Measurements from ENCODE around the gene TREM2. TPM values are rescaled to one million over a fixed set of nuclear protein-coding genes. Genes with fewer than 3 reads are reported as not detected.

Gene TREM2
- polyA plus RNA-seq, 1 donor from 2014 or later, result not detected

DNA sequence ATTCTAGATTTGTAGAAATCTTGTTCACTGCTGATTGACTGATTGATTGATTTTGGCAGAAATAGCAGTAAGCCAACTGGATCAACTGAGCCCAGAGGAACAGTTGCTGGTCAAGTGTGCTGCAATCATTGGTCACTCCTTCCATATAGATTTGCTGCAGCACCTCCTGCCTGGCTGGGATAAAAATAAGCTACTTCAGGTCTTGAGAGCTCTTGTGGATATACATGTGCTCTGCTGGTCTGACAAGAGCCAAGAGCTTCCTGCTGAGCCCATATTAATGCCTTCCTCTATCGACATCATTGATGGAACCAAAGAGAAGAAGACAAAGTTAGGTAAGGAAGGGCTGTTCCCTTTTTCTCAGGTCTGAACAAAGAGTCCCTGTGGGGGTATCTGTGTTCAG is 40.0 kb downstream of the TREM2 start:
- TF ChIP-seq RAD21 (conservative IDR thresholded peaks at IDR 0.05), result no peak
- TF ChIP-seq TAF1 (IDR thresholded peaks at IDR 0.05; ENCODE audit: low read depth), result no peak
- TF ChIP-seq, protein P1, sequence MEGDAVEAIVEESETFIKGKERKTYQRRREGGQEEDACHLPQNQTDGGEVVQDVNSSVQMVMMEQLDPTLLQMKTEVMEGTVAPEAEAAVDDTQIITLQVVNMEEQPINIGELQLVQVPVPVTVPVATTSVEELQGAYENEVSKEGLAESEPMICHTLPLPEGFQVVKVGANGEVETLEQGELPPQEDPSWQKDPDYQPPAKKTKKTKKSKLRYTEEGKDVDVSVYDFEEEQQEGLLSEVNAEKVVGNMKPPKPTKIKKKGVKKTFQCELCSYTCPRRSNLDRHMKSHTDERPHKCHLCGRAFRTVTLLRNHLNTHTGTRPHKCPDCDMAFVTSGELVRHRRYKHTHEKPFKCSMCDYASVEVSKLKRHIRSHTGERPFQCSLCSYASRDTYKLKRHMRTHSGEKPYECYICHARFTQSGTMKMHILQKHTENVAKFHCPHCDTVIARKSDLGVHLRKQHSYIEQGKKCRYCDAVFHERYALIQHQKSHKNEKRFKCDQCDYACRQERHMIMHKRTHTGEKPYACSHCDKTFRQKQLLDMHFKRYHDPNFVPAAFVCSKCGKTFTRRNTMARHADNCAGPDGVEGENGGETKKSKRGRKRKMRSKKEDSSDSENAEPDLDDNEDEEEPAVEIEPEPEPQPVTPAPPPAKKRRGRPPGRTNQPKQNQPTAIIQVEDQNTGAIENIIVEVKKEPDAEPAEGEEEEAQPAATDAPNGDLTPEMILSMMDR (IDR thresholded peaks at IDR 0.05; ENCODE audit: poor library complexity, severe bottlenecking), result no peak
- TF ChIP-seq SMC3 (conservative IDR thresholded peaks at IDR 0.05; ENCODE audit: poor library complexity), result no peak
- no peak for TF ChIP-seq MXI1 (conservative IDR thresholded peaks at IDR 0.05; ENCODE audit: poor library complexity, severe bottlenecking)
- no peak for TF ChIP-seq POLR2AphosphoS5 (IDR thresholded peaks at IDR 0.05)
- TF ChIP-seq EP300 (conservative IDR thresholded peaks at IDR 0.05; ENCODE audit: poor library complexity, severe bottlenecking), result no peak
- no peak for TF ChIP-seq EZH2 (IDR thresholded peaks at IDR 0.05; ENCODE audit: borderline replicate concordance, insufficient read depth, low read length, poor library complexity, severe bottlenecking)
- TF ChIP-seq, protein P2, sequence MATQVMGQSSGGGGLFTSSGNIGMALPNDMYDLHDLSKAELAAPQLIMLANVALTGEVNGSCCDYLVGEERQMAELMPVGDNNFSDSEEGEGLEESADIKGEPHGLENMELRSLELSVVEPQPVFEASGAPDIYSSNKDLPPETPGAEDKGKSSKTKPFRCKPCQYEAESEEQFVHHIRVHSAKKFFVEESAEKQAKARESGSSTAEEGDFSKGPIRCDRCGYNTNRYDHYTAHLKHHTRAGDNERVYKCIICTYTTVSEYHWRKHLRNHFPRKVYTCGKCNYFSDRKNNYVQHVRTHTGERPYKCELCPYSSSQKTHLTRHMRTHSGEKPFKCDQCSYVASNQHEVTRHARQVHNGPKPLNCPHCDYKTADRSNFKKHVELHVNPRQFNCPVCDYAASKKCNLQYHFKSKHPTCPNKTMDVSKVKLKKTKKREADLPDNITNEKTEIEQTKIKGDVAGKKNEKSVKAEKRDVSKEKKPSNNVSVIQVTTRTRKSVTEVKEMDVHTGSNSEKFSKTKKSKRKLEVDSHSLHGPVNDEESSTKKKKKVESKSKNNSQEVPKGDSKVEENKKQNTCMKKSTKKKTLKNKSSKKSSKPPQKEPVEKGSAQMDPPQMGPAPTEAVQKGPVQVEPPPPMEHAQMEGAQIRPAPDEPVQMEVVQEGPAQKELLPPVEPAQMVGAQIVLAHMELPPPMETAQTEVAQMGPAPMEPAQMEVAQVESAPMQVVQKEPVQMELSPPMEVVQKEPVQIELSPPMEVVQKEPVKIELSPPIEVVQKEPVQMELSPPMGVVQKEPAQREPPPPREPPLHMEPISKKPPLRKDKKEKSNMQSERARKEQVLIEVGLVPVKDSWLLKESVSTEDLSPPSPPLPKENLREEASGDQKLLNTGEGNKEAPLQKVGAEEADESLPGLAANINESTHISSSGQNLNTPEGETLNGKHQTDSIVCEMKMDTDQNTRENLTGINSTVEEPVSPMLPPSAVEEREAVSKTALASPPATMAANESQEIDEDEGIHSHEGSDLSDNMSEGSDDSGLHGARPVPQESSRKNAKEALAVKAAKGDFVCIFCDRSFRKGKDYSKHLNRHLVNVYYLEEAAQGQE (IDR thresholded peaks at IDR 0.05; ENCODE audit: borderline replicate concordance), result no peak
- no peak overlapping the region for H3K4me2 ChIP-seq (ENCODE audit: low read length)
- no peaks in the 10 kb centered on the region for H3K27me3 ChIP-seq (ENCODE audit: insufficient read depth, low read depth, low read length)
- no peaks in the 10 kb centered on the region for H3F3A ChIP-seq (ENCODE audit: insufficient read depth, low read length, poor library complexity, severe bottlenecking)
- H3K36me3 ChIP-seq (ENCODE audit: insufficient read depth, low read length), result no peaks in the 10 kb centered on the region
- no peak overlapping the region for H2AFZ ChIP-seq (ENCODE audit: low read depth, low read length)
- no peak overlapping the region for H3K4me3 ChIP-seq (ENCODE audit: low read length)
- no peaks in the 10 kb centered on the region for H3K9me2 ChIP-seq (ENCODE audit: insufficient read depth, low read length)
- no peaks in the 10 kb centered on the region for H3K9me3 ChIP-seq (ENCODE audit: low read length)
- no peaks in the 10 kb centered on the region for H4K20me1 ChIP-seq (ENCODE audit: insufficient read depth)
- no peak overlapping the region for H3K27ac ChIP-seq (ENCODE audit: low read length)
- no peaks in the 10 kb centered on the region for H3K79me2 ChIP-seq (replicated peaks; ENCODE audit: insufficient read depth, low read length)
- no peak overlapping the region for H3K9ac ChIP-seq (ENCODE audit: low read length)

DNA sequence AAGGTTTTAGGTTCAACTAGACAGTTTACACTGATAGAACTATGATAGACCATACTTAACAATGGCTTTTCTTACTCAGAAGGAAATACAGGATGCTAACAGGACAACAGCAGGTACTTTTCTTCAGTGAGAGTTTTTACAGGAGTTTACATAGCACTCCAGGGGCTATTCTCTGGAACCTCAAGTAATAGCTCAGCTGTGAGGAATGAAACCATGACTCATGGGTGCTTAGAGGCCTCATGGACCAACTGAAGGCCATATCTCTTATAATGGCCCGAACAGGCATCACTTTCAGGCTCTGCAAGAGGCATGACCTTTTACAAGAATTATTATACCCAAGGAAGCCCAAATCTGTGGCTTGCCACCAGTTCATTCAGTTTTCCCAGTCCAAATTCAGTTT is 40.5 kb downstream of the TREM2 start:
- Histone ChIP-seq H4K20me1 (ENCODE audit: insufficient read depth) (no peaks in the 10 kb centered on the region), H3K79me2 (replicated peaks; ENCODE audit: insufficient read depth, low read length) (no peaks in the 10 kb centered on the region), H3K4me2 (ENCODE audit: low read length) (no peak overlapping the region), H3K4me3 (ENCODE audit: low read length) (no peak overlapping the region), H3K27me3 (ENCODE audit: insufficient read depth, low read depth, low read length) (no peaks in the 10 kb centered on the region), H3K36me3 (ENCODE audit: insufficient read depth, low read length) (no peaks in the 10 kb centered on the region), H3K27ac (ENCODE audit: low read length) (no peak overlapping the region), H2AFZ (ENCODE audit: low read depth, low read length) (no peak overlapping the region), H3F3A (ENCODE audit: insufficient read depth, low read length, poor library complexity, severe bottlenecking) (no peaks in the 10 kb centered on the region), H3K9me2 (ENCODE audit: insufficient read depth, low read length) (no peaks in the 10 kb centered on the region), H3K9ac (ENCODE audit: low read length) (no peak overlapping the region), H3K9me3 (ENCODE audit: low read length) (no peaks in the 10 kb centered on the region)
- TF ChIP-seq, protein P1 (IDR thresholded peaks at IDR 0.05; ENCODE audit: poor library complexity, severe bottlenecking), result no peak
